Endometrial microvascular endothelial cells (primary cell): ENCODE data around the gene LYRM4. TPM values are rescaled to one million over a fixed set of nuclear protein-coding genes. Genes with fewer than 3 reads are reported as not detected.

ENCODE experiments used
- in situ Hi-C: cut with HindIII; loops from 2 replicates; pipeline ENCODE4 v1.10.0; 2017; ENCODE audit warnings: low sequenced_read_pairs, low pct_unique_long_range_greater_than_20kb; ENCODE audit errors: inconsistent ontology term
- total RNA-seq: library from RNA; depleted of rRNA; stranded (reverse); fragments of >200 nt; gene quantifications from one replicate; pipeline ENCODE4 v1.2.3, GENCODE V29; 2015; ENCODE audit errors: inconsistent ontology term

Gene LYRM4
- total RNA-seq, 1 donor from 2014 or later = 38.8 TPM

DNA sequence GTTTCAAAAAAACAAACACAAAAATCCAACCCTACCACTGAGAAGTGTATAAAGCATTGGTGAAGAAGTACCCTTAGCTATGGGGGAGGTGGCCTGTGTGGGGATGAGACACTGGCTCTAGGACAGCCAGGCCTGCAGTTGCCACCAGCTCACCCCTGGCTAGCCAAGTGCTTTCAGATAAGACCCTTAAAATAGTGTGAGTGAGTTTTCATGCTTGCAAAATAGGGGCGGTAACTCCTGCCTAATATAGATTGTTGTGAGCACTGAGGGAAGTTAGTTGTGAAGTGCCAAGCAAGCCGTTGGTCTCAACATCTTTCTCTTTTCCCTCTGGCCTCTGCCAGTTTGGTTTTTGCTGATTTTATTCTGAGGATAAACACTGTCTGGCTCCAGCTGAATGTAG is 164.3 kb downstream of the LYRM4 start:
- in situ Hi-C loops = no loop called here

DNA sequence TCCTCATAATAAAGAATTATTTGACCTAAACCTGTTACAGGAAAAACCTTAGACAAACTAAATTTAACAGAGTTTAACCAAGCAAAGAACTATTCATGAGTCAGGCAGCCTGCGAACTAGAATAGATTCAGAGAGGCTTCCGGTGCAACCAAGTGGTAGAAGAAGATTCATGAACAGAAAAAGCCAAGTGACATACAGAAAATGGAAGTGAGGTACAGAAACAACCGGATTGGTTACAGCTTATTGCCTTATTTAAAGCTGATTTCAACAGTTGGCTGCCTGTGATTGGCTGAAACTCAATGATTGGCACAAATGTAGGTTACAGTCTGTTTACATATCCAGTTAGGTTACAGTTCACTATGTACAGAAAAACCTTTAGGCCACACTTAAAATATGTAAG is 165.5 kb downstream of the LYRM4 start:
- in situ Hi-C loops = no loop called here

DNA sequence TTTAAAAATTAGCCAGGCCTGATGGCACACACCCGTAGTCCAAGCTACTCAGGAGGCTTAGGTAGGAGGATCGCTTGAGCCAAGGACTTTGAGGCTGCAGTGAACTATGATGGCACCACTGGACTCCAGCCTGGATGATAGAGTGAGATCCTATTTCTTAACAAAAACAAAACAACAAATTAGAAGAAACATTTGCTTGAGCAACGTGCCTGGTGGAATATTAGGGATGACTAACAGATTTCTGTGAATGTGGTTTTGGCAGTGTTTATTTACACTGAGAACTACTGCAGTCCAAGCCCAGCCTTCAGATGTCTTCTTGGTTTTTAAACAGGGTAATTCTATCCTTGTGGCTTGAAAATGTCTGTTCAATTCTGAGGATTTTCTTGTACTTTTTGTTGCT is 166.4 kb downstream of the LYRM4 start:
- in situ Hi-C loops = no loop called here

DNA sequence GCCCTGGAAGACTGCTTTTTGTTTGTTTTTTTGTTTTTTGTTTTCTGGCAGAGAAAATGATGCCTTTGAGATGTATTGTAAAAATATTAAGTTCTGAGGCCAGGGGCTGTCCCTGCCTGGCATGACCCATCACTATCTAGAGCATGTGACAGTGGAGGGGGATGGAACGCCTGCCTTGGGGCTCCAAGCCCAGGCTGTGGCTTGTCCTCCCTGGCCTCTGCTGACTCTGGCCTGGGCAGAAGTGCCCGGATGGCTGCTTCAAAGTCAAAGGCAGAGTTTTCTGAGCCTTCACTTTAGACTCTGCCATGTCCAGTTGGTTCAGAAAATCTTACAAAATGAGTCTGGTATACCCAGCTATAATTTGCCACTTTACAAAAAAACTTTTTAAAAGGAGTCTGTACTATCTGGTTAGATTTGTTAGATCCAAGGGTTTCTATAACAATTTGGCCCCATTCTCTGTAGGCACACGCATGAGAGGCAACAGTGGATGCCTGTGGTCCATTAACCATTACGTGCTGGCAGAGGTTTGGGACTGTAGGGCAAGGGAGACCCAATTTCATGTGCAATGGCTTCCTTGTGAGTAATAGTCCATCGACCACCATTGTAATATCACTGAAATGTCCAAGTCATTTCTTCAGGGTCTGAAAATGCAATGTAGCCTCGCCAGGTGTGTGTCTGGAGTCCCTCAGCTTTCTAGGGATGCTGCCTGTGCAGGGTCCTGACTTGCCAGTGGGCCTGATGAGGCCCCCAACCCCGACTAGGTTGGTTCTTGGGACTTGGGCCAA is 167.3 kb downstream of the LYRM4 start:
- in situ Hi-C loops = no loop called here

DNA sequence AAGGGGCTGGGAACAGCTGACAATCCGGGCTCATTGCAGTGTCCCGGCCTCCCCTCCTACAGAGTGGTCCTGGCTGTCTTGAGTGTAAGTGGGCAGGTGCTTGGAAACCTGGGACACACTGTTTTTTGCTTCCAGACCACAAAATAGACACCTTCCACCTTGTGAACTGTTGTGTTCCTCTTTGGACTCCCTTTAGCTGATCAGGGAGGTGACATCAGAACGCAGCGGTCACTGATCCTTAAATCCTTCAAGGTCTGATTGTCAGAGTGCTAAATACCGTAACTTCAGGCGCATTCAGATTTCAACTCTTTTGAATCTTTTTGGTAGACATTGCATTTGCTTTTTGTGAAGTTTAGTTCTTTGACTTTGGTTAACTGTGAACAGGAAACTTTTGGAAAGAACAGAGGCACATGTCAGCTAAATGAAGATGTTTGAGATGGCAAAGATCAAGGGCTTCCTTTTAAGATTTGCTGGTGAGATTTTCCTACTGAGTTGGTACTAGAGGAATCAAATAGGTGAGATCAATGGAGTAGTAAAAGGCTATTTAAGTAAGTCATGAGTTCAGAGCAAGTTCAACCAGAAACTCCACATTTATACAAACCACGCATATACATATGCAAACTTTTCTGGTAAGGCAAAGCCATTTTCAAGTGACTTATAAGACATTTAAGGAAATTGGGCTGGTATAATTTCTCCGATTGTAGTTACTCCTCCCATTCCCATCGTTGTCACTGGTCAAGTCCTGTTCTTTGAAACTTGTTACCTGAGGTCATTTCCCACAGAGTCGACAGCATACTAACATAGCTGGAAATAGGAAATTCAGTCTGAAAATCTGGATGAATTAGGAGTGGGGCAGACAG is 169.3 kb downstream of the LYRM4 start:
- in situ Hi-C loops = no loop called here

DNA sequence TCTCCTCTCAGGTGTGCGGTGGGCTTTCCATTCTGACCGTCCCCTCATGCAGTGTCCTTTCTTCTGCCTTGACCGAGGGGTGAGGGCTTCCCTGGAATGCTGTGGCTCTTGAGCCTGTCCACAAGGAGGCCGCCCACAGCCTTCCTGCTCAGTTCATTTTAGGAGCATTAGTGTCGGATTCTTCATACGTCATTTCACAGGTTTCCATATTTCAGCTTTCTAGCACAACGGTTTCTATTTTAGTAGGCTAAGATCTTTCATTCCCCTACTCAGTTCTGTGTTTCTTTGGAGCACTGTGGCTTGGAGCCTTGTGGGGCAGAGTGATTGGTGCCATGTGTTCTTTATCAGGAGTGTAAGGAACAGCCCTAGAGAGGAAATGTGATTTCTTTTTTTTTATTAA is 170.1 kb downstream of the LYRM4 start:
- in situ Hi-C loops = no loop called here

DNA sequence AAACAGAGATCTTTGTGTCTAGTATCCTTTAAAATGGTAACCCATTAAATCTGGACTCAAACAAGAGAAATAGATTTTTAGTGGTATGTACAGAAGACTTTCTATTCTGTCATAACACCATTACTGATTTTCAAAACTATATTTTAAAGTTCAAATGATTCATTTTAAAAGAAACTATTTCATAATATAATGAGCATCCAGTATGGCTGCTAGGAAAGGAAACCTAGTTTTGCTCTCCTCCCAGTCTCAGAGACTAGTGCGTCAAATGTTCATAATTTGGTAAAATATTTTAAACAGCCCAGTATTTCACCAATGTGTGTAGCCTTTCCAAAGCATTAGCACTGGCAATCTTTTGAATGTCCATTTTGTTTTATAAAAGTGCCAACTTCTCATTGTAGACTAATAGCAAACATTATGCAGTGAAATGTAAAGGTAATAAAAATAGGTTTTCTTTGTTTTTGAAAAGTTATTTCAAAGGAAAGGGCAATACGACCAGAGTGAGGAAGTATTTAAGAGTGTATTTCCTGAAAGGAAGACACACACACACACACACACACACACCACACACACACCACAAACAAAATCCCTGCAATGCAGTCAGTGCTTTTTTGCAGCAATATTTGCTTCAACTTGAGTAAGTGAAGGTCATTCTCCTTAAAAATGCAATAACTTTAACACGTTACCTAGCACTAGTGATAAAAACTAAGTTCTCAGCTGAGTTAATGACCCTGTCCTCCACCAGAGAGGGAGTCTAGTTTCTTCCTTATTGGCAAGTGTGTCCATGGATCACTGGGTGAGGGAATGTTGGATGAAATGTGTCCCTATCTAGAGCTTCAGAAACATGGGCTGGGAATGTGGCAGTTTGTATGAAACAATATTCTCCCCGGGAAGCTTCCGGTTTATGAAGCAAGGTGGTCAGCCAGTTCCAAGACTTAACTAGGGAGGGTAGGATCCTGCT is 171.0 kb downstream of the LYRM4 start:
- in situ Hi-C loops = no loop called here

DNA sequence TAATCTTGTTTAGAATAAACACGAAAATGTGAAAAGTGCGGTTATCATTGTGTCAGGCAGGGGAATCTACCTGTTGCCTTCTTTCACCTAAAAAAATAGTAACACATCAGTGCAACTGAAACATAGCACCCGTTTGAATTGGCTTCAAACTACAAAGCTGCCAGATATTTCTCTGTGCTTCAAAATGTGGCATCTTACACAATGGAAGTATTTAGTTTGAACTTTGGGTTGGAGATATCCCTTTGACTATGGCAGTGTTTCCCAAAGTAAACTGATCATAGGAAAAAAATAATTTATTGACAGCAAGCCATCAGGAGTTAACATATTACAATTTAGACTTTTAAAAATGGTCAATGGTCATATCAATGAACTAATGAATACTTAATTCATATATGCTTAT is 172.0 kb downstream of the LYRM4 start:
- in situ Hi-C loops = no loop called here

DNA sequence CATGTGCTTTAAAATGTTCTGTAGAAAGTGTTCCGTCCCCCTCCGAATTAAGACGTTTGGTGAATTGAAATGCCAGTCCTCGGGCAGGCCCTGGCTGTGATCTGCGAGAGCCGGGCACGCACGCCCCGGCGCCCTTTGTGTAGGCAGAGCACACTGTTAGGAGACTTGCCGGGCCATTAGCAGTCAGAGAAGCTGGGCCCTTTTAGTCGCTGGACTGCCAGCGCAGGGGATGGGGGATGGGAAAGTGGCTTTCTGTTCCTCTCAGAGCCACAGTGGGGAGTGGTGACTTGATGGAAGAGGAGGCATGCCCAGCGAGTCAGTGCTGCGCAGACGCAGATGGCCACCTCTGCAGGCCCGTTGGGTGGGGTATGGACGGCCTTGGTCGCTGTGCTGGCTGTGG is 173.4 kb downstream of the LYRM4 start:
- in situ Hi-C loops = no loop called here

DNA sequence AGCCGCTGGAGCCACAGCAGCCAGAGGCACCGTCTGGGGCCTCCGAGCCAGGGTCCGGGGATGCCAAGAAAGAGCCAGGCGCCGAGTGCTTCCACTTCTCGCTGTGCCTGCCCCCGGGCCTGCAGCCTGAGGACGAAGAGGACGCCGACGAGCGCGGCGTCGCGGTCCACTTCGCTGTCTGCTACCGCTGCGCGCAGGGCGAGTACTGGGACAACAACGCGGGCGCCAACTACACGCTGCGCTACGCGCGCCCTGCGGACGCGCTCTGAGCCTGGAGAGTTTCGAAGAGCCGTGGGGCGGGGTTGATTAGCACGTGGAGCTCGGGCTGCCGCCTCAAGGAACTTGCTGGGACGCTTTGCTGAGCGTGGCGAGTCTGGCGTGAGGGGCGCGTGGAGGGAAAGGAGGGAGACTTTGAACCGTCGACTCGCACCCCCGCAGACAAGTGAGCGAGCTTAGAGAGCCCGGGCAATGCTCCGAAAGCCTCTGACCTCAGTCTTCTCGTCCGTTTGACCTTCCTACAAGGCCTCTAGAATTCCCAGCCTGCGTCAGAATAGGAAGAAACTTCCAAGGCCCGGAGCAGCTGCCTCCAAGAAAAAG is 174.4 kb downstream of the LYRM4 start:
- in situ Hi-C loops = no loop called here

DNA sequence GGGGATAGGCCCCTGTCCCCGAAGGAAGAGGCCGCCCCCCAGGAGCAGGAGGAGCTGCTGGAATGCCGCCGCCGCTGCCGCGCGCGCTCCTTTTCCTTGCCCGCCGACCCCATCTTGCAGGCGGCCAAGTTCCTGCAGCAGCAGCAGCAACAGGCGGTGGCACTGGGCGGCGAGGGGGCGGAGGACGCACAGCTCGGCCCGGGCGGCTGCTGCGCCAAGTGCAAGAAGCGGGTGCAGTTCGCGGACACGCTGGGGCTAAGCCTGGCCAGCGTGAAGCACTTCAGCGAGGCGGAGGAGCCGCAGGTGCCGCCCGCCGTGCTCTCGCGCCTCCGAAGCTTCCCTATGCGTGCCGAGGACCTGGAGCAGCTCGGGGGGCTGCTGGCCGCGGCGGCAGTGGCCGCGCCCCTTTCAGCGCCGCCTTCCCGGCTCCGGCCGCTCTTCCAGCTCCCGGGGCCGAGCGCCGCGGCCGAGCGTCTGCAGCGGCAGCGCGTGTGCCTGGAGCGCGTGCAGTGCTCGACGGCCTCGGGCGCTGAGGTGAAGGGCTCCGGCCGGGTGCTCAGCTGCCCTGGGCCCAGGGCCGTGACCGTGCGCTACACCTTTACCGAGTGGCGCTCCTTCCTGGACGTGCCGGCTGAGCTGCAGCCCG is 175.0 kb downstream of the LYRM4 start:
- in situ Hi-C loops = no loop called here

DNA sequence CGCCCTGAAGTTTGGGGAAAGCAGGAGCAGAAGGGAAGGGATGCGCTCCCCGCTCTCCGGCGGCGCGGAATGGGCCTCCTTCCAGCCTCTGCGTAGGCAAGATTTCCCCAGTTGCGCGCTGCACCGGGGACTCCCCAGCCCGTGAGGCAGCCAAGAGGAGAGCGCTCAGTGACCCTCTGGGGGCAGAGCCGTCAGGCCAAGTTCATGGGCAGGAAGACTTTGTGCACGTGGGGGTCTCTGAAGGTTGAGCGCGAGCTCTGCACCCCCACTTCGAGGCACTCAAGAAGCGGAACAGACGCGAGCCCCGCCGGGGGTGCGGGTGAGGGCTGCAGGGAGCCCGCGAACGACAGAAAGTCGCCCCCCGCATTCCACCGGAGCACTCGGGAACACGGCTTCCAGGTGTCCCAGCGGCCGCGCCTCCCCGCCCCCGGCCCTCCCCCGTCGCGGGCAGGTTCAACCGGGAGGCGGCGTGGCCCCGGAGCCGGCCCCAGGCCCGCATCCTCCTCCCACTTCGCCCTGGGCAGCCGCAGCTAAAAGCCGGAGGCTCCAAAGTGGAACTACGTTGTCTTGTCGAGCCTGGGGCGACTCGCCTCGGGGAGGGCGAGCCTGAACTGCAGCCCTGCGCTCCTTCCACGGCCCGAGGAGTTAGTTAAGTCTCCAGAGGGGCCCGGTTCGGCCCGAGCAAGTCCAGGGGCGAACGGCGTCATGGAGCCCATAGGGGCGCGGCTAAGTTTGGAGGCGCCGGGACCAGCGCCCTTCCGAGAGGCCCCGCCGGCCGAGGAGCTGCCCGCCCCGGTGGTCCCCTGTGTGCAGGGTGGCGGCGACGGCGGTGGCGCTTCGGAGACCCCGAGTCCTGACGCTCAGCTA is 175.7 kb downstream of the LYRM4 start, which contains the start of gene PPP1R3G:
PPP1R3G (plus strand) TSS at position 561 of the 867 bp plus-strand sequence; CDS start at position 706, 145 bp downstream.
- in situ Hi-C loops = no loop called here

DNA sequence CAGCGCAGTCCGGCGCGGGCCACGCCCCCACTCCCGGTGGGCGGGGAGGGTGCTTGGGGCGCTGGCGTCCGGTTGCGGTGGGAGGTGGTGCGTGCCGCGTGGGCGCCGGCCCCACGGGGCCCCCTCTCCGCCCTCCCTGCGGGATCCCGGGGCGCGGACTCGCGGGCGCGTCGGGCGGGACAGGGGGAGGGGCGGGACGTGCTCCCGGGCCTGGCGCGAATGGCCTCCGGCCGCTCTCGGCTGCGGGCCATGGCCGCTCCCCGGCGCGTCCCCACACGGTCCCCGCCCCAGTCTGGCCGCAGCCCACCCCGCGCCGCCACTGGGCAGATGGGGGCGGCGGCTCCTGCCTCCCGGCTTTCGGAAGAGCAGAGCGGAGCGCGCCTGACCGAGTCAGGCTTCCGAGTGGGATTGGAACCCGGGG is 176.4 kb downstream of the LYRM4 start:
- in situ Hi-C loops = no loop called here

DNA sequence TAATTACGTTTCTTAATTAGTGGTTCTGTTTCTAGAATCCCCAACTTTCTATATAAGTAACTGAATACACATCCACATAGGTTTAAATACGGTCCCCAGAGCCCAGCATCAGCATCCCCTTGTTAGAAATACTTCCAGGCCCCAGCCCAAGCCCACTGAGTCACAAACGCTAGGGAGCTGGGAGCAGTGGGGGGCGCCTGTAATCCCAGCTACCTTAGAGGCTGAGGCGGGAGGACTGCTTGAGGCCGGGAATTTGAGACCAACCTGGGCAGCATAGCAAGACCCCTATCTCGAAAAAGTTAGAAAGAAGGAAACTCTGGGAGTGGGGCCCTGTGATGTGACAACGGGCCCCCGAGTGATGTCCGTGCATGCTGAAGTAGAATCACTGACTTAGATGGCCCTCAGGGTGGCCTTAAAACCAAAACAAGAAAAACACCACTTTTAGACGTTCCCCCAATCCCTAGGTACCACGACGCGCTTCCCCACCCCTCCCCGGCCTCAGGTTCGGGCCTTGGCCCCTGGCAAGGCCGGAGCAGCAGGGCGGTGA is 176.9 kb downstream of the LYRM4 start:
- in situ Hi-C loops = no loop called here

DNA sequence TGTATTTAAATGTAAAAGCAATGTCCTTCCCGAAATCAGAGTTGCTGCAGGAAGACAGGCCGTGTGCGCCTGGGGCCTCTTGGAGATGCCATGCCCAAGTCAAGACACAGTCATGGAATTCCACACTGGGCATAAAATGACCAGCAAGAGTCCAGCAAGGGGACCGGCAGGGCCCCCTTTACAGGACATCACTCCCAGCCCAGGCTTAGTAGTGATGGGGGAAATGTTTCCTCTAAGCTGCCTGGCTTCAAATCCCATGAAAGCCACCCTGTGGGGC is 177.5 kb downstream of the LYRM4 start:
- in situ Hi-C loops = no loop called here

DNA sequence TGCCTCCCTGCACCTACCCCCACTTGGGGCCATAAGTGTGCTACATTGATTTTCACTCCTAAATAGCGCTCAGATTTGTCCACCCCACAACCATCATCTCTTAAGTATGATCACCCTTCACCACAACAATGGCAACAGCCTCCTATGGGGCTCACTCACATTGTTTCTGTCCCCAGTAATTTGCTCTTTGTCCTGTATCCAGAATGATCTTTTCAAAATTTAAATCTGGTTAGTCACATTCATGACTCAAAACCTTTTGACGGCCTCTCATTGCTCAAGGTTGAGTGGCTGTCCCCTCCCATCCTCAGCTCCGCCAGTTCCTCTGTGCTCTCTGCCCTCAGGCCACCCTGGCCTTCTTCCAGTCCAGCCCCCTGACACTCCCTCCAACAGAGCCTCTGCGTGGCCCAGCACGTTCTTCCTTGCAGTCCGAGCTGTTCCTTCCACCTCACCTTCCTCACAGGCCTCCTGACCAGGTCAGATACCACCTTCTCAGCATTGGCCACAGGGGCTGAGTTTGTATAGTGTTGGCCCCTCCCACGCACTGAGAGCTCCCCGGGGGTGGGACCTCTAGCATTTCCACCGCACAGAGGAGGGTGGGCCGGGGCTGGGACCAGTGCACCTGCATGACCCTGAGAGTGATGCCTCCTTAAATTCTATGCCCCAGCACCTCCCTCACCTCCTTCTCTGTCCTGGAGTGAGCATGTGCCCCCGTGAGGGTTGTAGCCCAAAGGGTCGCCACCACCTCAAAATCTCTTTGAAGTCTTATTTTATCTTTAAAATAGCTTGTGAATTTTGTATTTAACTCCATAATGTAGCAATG is 178.1 kb downstream of the LYRM4 start:
- in situ Hi-C loops = no loop called here
